Measurements from ENCODE around the gene FGB. TPM values are rescaled to one million over a fixed set of nuclear protein-coding genes. Genes with fewer than 3 reads are reported as not detected.
A peak's percentile ranks its signal among the peaks of the same experiment; 100 is the strongest.

Gene FGB
- total and polyA plus RNA-seq, 2 of the 13 experiments (the other 11 are each of a cell fraction or from before 2014, with no cell fraction given): 226 to 784 TPM

DNA sequence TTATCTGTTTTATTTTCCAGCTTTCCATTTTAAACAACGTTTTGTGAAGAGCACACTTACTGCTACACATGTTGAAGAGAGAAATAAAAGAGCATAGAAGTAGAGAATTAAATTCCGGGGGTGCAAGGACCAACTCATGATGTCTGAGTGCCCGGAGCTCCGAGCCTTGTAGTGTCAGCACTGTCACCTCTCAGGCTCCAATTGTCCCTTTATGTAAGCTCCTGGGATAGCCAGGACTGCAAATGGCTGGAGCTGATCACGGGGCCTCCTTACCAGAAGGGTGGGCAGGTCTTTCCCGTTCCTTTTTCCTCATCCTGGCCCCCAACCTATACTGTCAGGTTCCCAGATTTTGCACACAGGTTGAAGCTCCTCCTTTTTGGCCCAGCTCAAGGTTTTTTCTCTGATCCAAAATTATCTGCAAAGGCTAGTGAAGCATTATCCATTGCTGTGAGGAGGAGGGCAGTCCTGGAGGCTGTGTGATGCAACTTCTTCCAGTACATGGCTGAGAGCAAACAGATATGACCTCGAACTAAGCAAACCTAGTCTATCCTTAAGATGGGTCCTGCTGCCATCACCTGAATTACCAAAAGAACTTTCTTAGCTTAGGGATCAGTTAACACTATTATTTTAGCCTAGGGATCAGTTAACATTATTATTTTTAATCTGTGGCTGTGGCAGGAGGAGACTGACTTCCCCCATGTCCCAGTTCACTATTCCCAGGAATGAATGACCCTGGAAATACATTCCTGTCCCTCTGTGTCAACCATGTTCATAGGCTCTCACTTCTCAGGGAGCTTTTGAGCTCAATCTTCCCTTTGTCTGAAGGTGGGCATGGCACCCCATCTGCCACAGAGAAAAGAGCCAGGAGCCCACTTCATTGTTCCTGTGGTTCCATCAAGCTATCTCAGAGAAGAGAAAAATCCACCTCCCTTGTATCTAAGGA lies 49.9 kb downstream of the FGB start, which contains the start of gene FGG (continued):
- TF ChIP-seq, protein P1, sequence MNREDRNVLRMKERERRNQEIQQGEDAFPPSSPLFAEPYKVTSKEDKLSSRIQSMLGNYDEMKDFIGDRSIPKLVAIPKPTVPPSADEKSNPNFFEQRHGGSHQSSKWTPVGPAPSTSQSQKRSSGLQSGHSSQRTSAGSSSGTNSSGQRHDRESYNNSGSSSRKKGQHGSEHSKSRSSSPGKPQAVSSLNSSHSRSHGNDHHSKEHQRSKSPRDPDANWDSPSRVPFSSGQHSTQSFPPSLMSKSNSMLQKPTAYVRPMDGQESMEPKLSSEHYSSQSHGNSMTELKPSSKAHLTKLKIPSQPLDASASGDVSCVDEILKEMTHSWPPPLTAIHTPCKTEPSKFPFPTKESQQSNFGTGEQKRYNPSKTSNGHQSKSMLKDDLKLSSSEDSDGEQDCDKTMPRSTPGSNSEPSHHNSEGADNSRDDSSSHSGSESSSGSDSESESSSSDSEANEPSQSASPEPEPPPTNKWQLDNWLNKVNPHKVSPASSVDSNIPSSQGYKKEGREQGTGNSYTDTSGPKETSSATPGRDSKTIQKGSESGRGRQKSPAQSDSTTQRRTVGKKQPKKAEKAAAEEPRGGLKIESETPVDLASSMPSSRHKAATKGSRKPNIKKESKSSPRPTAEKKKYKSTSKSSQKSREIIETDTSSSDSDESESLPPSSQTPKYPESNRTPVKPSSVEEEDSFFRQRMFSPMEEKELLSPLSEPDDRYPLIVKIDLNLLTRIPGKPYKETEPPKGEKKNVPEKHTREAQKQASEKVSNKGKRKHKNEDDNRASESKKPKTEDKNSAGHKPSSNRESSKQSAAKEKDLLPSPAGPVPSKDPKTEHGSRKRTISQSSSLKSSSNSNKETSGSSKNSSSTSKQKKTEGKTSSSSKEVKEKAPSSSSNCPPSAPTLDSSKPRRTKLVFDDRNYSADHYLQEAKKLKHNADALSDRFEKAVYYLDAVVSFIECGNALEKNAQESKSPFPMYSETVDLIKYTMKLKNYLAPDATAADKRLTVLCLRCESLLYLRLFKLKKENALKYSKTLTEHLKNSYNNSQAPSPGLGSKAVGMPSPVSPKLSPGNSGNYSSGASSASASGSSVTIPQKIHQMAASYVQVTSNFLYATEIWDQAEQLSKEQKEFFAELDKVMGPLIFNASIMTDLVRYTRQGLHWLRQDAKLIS (CRISPR knock-in tag; IDR thresholded peaks at IDR 0.05): peak; percentile 88
- TF ChIP-seq ZNF619 (CRISPR knock-in tag; IDR thresholded peaks at IDR 0.05) (no peak), CBX5 (CRISPR knock-in tag; IDR thresholded peaks at IDR 0.05; ENCODE audit: borderline replicate concordance) (0 out of 2 replicates have a peak, but pooled peaks have one; percentile 26), ZZZ3 (CRISPR knock-in tag; IDR thresholded peaks at IDR 0.05; ENCODE audit: borderline replicate concordance) (no peak), MLLT10 (CRISPR knock-in tag; IDR thresholded peaks at IDR 0.05) (peak; percentile 60; the same call in 1 of the 2 replicates), SOX5 (CRISPR knock-in tag; IDR thresholded peaks at IDR 0.05; ENCODE audit: borderline replicate concordance) (0 out of 2 replicates have a peak, but pooled peaks have one; percentile 54), LCORL (IDR thresholded peaks at IDR 0.05) (no peak), LCORL (CRISPR knock-in tag; IDR thresholded peaks at IDR 0.05) (0 out of 2 replicates have a peak, but pooled peaks have one; percentile 32), RXRB (CRISPR knock-in tag; IDR thresholded peaks at IDR 0.05; ENCODE audit: borderline replicate concordance) (peak; percentile 63; the same call in 1 of the 2 replicates), NR2C2 (CRISPR knock-in tag; IDR thresholded peaks at IDR 0.05; ENCODE audit: borderline replicate concordance) (0 out of 2 replicates have a peak, but pooled peaks have one; percentile 52), ZNF24 (IDR thresholded peaks at IDR 0.05) (peak; percentile 76), ZFP90 (CRISPR knock-in tag; IDR thresholded peaks at IDR 0.05; ENCODE audit: borderline replicate concordance) (no peak), HNF4A (CRISPR knock-in tag; IDR thresholded peaks at IDR 0.05) (peak; percentile 68), REPIN1 (CRISPR knock-in tag; IDR thresholded peaks at IDR 0.05; ENCODE audit: borderline replicate concordance, low read depth) (peak; percentile 58; the same call in 1 of the 2 replicates), NRL (CRISPR knock-in tag; IDR thresholded peaks at IDR 0.05; ENCODE audit: borderline replicate concordance) (no peak)
- TF ChIP-seq, protein P2, sequence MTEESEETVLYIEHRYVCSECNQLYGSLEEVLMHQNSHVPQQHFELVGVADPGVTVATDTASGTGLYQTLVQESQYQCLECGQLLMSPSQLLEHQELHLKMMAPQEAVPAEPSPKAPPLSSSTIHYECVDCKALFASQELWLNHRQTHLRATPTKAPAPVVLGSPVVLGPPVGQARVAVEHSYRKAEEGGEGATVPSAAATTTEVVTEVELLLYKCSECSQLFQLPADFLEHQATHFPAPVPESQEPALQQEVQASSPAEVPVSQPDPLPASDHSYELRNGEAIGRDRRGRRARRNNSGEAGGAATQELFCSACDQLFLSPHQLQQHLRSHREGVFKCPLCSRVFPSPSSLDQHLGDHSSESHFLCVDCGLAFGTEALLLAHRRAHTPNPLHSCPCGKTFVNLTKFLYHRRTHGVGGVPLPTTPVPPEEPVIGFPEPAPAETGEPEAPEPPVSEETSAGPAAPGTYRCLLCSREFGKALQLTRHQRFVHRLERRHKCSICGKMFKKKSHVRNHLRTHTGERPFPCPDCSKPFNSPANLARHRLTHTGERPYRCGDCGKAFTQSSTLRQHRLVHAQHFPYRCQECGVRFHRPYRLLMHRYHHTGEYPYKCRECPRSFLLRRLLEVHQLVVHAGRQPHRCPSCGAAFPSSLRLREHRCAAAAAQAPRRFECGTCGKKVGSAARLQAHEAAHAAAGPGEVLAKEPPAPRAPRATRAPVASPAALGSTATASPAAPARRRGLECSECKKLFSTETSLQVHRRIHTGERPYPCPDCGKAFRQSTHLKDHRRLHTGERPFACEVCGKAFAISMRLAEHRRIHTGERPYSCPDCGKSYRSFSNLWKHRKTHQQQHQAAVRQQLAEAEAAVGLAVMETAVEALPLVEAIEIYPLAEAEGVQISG (CRISPR knock-in tag; IDR thresholded peaks at IDR 0.05): peak; percentile 73
- TF ChIP-seq, protein P3, sequence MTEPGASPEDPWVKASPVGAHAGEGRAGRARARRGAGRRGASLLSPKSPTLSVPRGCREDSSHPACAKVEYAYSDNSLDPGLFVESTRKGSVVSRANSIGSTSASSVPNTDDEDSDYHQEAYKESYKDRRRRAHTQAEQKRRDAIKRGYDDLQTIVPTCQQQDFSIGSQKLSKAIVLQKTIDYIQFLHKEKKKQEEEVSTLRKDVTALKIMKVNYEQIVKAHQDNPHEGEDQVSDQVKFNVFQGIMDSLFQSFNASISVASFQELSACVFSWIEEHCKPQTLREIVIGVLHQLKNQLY (CRISPR knock-in tag; IDR thresholded peaks at IDR 0.05): 0 out of 2 replicates have a peak, but pooled peaks have one; percentile 29
- TF ChIP-seq, protein P4, sequence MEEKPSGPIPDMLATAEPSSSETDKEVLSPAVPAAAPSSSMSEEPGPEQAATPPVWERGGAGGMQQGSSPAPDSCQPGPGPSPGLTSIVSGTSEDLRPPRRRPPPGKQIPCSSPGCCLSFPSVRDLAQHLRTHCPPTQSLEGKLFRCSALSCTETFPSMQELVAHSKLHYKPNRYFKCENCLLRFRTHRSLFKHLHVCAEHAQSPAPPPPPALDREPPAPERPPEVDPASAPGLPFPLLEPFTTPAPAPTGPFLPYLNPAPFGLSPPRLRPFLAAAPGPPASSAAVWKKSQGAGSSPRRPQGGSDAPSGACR (CRISPR knock-in tag; IDR thresholded peaks at IDR 0.05): no peak
- TF ChIP-seq, protein P5, sequence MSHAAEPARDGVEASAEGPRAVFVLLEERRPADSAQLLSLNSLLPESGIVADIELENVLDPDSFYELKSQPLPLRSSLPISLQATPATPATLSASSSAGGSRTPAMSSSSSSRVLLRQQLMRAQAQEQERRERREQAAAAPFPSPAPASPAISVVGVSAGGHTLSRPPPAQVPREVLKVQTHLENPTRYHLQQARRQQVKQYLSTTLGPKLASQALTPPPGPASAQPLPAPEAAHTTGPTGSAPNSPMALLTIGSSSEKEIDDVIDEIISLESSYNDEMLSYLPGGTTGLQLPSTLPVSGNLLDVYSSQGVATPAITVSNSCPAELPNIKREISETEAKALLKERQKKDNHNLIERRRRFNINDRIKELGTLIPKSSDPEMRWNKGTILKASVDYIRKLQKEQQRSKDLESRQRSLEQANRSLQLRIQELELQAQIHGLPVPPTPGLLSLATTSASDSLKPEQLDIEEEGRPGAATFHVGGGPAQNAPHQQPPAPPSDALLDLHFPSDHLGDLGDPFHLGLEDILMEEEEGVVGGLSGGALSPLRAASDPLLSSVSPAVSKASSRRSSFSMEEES (CRISPR knock-in tag; IDR thresholded peaks at IDR 0.05): peak; percentile 49; the same call in 1 of the 2 replicates
